ENCODE measurements around the gene PPP1CA.

Gene PPP1CA

DNA sequence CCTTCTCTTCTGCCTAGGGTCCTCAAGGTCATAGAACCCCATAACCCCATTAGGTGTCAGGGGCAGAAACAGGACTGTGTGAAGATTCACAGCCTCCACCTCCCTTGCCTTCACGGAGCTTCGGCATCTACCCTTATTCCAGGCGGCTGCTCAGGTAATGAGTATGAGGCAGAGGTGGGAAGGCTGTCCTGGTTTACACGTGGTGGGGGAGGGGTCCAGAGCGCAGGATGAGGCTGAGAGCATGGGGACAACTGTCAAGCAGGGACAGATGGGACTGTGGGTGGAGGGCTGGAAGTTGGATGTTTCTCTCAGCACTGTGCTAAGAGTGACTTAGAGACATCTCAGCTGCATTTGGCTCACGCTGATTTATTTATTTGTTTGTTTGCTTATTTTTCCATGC, 14.1 kb downstream of the PPP1CA start:
- DNase-seq (no peak), ATAC-seq (replicated peaks) (no peak)
- peaks cover 15% of the 10 kb centered on the region for H3K36me3 Mint-ChIP-seq (ENCODE audit: insufficient read depth)
- H3K9me3 Mint-ChIP-seq: no peaks in the 10 kb centered on the region
- no peak overlapping the region for H3K4me3 Mint-ChIP-seq
- peaks cover 17 to 23% of the 10 kb centered on the region in 2 donors for H3K4me1 Mint-ChIP-seq (ENCODE audit: low read depth in 2 of 2)
- H3K27ac Mint-ChIP-seq: no peak overlapping the region
- H3K27me3 Mint-ChIP-seq: peaks cover 0 to 7% of the 10 kb centered on the region in 2 donors

DNA sequence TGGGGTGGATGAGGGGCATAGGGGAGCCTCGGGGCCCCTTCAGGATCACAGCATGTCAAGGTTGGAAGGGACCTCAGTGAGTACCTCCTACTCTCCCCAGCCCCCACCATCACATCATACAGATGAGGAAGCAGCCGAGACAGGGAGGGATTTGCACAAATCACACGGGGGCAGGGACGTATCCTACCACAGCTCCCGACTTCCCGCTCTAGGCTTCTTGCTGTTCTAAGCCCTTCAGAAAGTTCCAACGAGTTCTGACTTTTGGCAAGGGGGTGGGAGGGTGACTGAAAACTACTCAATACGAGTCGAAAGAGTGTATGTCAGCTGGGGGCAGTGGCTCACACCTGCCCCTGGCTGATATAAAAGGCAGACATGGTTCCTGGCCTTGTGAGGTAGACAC, 14.6 kb downstream of the PPP1CA start:
- H3K9me3 Mint-ChIP-seq: no peaks in the 10 kb centered on the region
- ATAC-seq (replicated peaks) (no peak), DNase-seq (no peak)
- no peak overlapping the region for H3K4me3 Mint-ChIP-seq
- peaks cover 11% of the 10 kb centered on the region for H3K36me3 Mint-ChIP-seq (ENCODE audit: insufficient read depth)
- H3K27me3 Mint-ChIP-seq: peaks cover 0 to 7% of the 10 kb centered on the region in 2 donors
- H3K4me1 Mint-ChIP-seq (ENCODE audit: low read depth in 2 of 2): peaks cover 15 to 23% of the 10 kb centered on the region in 2 donors
- H3K27ac Mint-ChIP-seq: no peak overlapping the region

GRCh38 chr11:67384851-67385366, 16.7 kb downstream of the PPP1CA start:
- no peak overlapping the region for H3K4me3 Mint-ChIP-seq
- DNase-seq (no peak), ATAC-seq (replicated peaks) (no peak)
- H3K36me3 Mint-ChIP-seq (ENCODE audit: insufficient read depth): peaks cover 8% of the 10 kb centered on the region
- no peak overlapping the region for H3K27ac Mint-ChIP-seq
- peaks cover 14 to 29% of the 10 kb centered on the region in 2 donors for H3K4me1 Mint-ChIP-seq (ENCODE audit: low read depth in 2 of 2)
- no peaks in the 10 kb centered on the region for H3K9me3 Mint-ChIP-seq
- peaks cover 0 to 7% of the 10 kb centered on the region in 2 donors for H3K27me3 Mint-ChIP-seq

GRCh38 chr11:67382276-67383136, 19.2 kb downstream of the PPP1CA start:
- Mint-ChIP-seq H3K36me3 (ENCODE audit: insufficient read depth) (peaks cover 3% of the 10 kb centered on the region), H3K27ac (no peak overlapping the region), H3K4me1 (ENCODE audit: low read depth in 2 of 2) (peaks cover 13 to 19% of the 10 kb centered on the region in 2 donors), H3K27me3 (peaks cover 0 to 7% of the 10 kb centered on the region in 2 donors), H3K9me3 (no peaks in the 10 kb centered on the region), H3K4me3 (no peak overlapping the region)
- DNase-seq (peak; percentile 84 to 91 (median 85)), ATAC-seq (replicated peaks) (peak; percentile 97)

- H3K27ac Mint-ChIP-seq: peak overlapping the region; percentile 15 to 54
- peaks cover 3% of the 10 kb centered on the region for H3K36me3 Mint-ChIP-seq (ENCODE audit: insufficient read depth)
- no peaks in the 10 kb centered on the region for H3K9me3 Mint-ChIP-seq
- peaks cover 0 to 7% of the 10 kb centered on the region in 2 donors for H3K27me3 Mint-ChIP-seq
- peak overlapping the region in 1 of 2 donors; percentile 40 for H3K4me3 Mint-ChIP-seq
- H3K4me1 Mint-ChIP-seq (ENCODE audit: low read depth in 2 of 2): peaks cover 16 to 19% of the 10 kb centered on the region in 2 donors
- DNase-seq (no peak), ATAC-seq (replicated peaks) (no peak)
Observed at GRCh38 chr11:67381244-67381972, 20.2 kb downstream of the PPP1CA start.

- ATAC-seq (replicated peaks): no peak
- peaks cover 5% of the 10 kb centered on the region for H3K36me3 Mint-ChIP-seq (ENCODE audit: insufficient read depth)
- no peak overlapping the region for H3K4me3 Mint-ChIP-seq
- peaks cover 25 to 31% of the 10 kb centered on the region in 2 donors for H3K4me1 Mint-ChIP-seq (ENCODE audit: low read depth in 2 of 2)
- DNase-seq: no peak
- peak overlapping the region in 1 of 2 donors; percentile 20 for H3K27ac Mint-ChIP-seq
- no peaks in the 10 kb centered on the region for H3K9me3 Mint-ChIP-seq
- no peaks in the 10 kb centered on the region for H3K27me3 Mint-ChIP-seq
Observed at GRCh38 chr11:67379061-67380058, 22.3 kb downstream of the PPP1CA start.

DNA sequence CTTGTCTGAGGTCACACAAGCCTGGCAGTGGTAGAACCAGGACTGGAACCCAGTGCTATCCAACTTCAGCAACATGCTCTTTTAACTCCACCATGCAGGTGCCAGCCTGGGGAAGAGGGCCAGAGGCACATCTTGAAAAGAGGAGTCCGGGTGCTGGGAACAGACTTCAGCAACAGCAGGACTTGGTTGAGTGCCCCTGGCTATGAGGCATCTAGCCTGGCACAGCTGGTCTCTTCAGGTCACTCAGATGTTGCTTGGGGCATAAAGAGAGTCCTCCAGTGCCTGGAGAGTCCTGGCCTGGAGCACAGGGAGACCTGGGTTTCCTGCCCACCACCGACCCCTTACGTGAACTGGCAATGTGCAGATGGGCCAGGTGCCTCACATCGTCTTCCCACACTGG, 23.1 kb downstream of the PPP1CA start:
- no peak for ATAC-seq (replicated peaks)
- DNase-seq: no peak
- Mint-ChIP-seq H3K4me3 (no peak overlapping the region), H3K9me3 (no peaks in the 10 kb centered on the region), H3K27me3 (no peaks in the 10 kb centered on the region), H3K27ac (no peak overlapping the region), H3K36me3 (ENCODE audit: insufficient read depth) (peaks cover 13% of the 10 kb centered on the region), H3K4me1 (ENCODE audit: low read depth in 2 of 2) (peaks cover 29 to 39% of the 10 kb centered on the region in 2 donors)

- H3K36me3 Mint-ChIP-seq (ENCODE audit: insufficient read depth): peaks cover 19% of the 10 kb centered on the region
Observed at GRCh38 chr11:67376873-67377808, 24.5 kb downstream of the PPP1CA start.

GRCh38 chr11:67376063-67376820, 25.4 kb downstream of the PPP1CA start:
- Mint-ChIP-seq H3K36me3 (ENCODE audit: insufficient read depth) (peaks cover 25% of the 10 kb centered on the region), H3K9me3 (no peaks in the 10 kb centered on the region), H3K4me3 (peak overlapping the region; percentile 27 to 37), H3K4me1 (ENCODE audit: low read depth in 2 of 2) (peaks cover 35 to 40% of the 10 kb centered on the region in 2 donors), H3K27ac (no peak overlapping the region), H3K27me3 (no peaks in the 10 kb centered on the region)
- no peak for ATAC-seq (replicated peaks)
- no peak for DNase-seq

More at GRCh38 chr11:67376873-67377808, 24.5 kb downstream of the PPP1CA start:
- ATAC-seq (replicated peaks): no peak
- peaks cover 28 to 37% of the 10 kb centered on the region in 2 donors for H3K4me1 Mint-ChIP-seq (ENCODE audit: low read depth in 2 of 2)
- H3K27ac Mint-ChIP-seq: peak overlapping the region in 1 of 2 donors; percentile 32
- DNase-seq: no peak
- H3K9me3 Mint-ChIP-seq: no peaks in the 10 kb centered on the region
- H3K27me3 Mint-ChIP-seq: no peaks in the 10 kb centered on the region
- no peak overlapping the region for H3K4me3 Mint-ChIP-seq

GRCh38 chr11:67375320-67376055, 26.2 kb downstream of the PPP1CA start:
- no peak overlapping the region for H3K27ac Mint-ChIP-seq
- H3K4me1 Mint-ChIP-seq (ENCODE audit: low read depth in 2 of 2): peaks cover 40% of the 10 kb centered on the region in 2 donors
- no peaks in the 10 kb centered on the region for H3K27me3 Mint-ChIP-seq
- peak overlapping the region; percentile 27 to 37 for H3K4me3 Mint-ChIP-seq
- DNase-seq (no peak), ATAC-seq (replicated peaks) (no peak)
- H3K36me3 Mint-ChIP-seq (ENCODE audit: insufficient read depth): peaks cover 25% of the 10 kb centered on the region
- no peaks in the 10 kb centered on the region for H3K9me3 Mint-ChIP-seq

Measured in effector memory CD8-positive, alpha-beta T cell (primary cell).